Transverse colon (tissue), 4 donors: Measurements from ENCODE around the gene LAMA2. TPM values are rescaled to one million over a fixed set of nuclear protein-coding genes. Genes with fewer than 3 reads are reported as not detected.

Experiments used
- DNase-seq: peaks from one replicate; pipeline ENCODE4 v3.0.0-alpha.2; 2019
- H3K27ac ChIP-seq, 4 donors: fragments of 200-600 bp; sonication (generic); 2 replicates each; pipeline ENCODE4 v1.5.1; 2016 to 2018; ENCODE audit warnings: inconsistent platforms in 4 of 4
- H3K27me3 ChIP-seq: fragments of 200-600 bp; sonication (generic); 2 replicates; pipeline ENCODE4 v1.5.1; 2017; ENCODE audit warnings: inconsistent platforms
- H3K36me3 ChIP-seq, 4 donors: fragments of 200-600 bp; sonication (generic); 2 replicates each; pipeline ENCODE4 v1.5.1; 2017 to 2019; ENCODE audit warnings: inconsistent platforms in 4 of 4
- H3K4me1 ChIP-seq, 4 donors: fragments of 200-600 bp; sonication (generic); 2 replicates each; pipeline ENCODE4 v1.5.1; 2017 to 2020; ENCODE audit warnings: inconsistent platforms in 4 of 4
- H3K4me3 ChIP-seq, 4 donors: fragments of 200-600 bp; sonication (generic); 1 replicate in 1 of 4; 2 replicates in 3 of 4; pipeline versions ENCODE4 v1.5.1 to v1.6.1; 2017 to 2019; ENCODE audit warnings: inconsistent platforms in 4 of 4
- H3K9me3 ChIP-seq, 2 donors: fragments of 200-600 bp; sonication (generic); 2 replicates each; pipeline ENCODE4 v1.5.1; 2017 to 2019; ENCODE audit warnings: inconsistent platforms in 2 of 2
- CTCF ChIP-seq, 5 experiments: fragments of 200-600 bp in 3 of 5; fragments of 450-650 bp in 2 of 5; sonication (generic) in 3 of 5; IDR thresholded peaks; 1 replicate in 2 of 5; 2 replicates in 3 of 5; pipeline ENCODE4 v1.5.1; 2016 to 2017; ENCODE audit warnings: antibody characterized with exemption in 5 of 5, inconsistent platforms in 3 of 5, mild to moderate bottlenecking in 2 of 5, moderate library complexity in 1 of 5
- EP300 ChIP-seq: sonication (generic); formaldehyde crosslinking; IDR thresholded peaks from one replicate; pipeline ENCODE4 v1.6.1; 2017; ENCODE audit warnings: antibody characterized with exemption, low read depth
- POLR2A ChIP-seq: fragments of 450-650 bp; IDR thresholded peaks from one replicate; pipeline ENCODE4 v1.6.1; 2016; ENCODE audit warnings: antibody characterized with exemption, mild to moderate bottlenecking, moderate library complexity
- POLR2AphosphoS5 ChIP-seq, 3 donors: sonication (generic); formaldehyde crosslinking; IDR thresholded peaks; one replicate each; pipeline ENCODE4 v1.6.1; 2016; ENCODE audit warnings: antibody characterized with exemption in 3 of 3
- WGBS, 2 donors: methylation state at CpG; one replicate each; pipeline ENCODE4 v1.1.5; 2018; ENCODE audit warnings: low coverage in 1 of 2; 5-methylcytosine and 5-hydroxymethylcytosine counted together
- in situ Hi-C, 4 donors: fragments of 200-750 bp; cut with MboI; loops; one replicate each; pipeline versions ENCODE4 v1.15.0 to v1.15.1; 2017; ENCODE audit warnings: low sequenced_read_pairs in 3 of 4, low pct_ligation_motif_present in 1 of 4, low pct_unique_long_range_greater_than_20kb in 1 of 4
- intact Hi-C: fragments of 100-400 bp; cut with DNase I; formaldehyde crosslinking; loops from one replicate; pipeline ENCODE4 v1.15.1; 2023; ENCODE audit warnings: low total_unique reads
- total RNA-seq, 4 donors: library from RNA; depleted of rRNA; stranded (reverse); fragments of >200 nt; gene quantifications; one replicate each; pipeline ENCODE4 v1.1.0, GENCODE V29; 2016

LAMA2 gene
- total RNA-seq, 4 donors from 2014 or later = 12.3 to 43.0 (median 32.1) TPM

GRCh38 chr6:129184324-129184723 lies 301.4 kb downstream of the LAMA2 start:
- no peak overlapping the region for H3K27ac ChIP-seq
- no peaks in the 10 kb centered on the region for H3K9me3 ChIP-seq
- in situ Hi-C loops = no loop called here
- no peak for DNase-seq
- 64 to 100% methylated on average over 3 of the region's 3 CpGs for WGBS, 2 donors
- intact Hi-C loops = no loop called here
- H3K4me3 ChIP-seq = no peak overlapping the region
- no peaks in the 10 kb centered on the region for H3K36me3 ChIP-seq
- TF ChIP-seq POLR2AphosphoS5 (IDR thresholded peaks at IDR 0.05) = no peak
- TF ChIP-seq CTCF (IDR thresholded peaks at IDR 0.05) = no peak
- TF ChIP-seq POLR2A = no peak
- TF ChIP-seq EP300 = no peak
- peaks cover 0 to 12% (median 0%) of the 10 kb centered on the region in 4 donors for H3K4me1 ChIP-seq
- H3K27me3 ChIP-seq = no peaks in the 10 kb centered on the region

GRCh38 chr6:129184808-129185366 lies 301.9 kb downstream of the LAMA2 start:
- TF ChIP-seq CTCF (IDR thresholded peaks at IDR 0.05) = no peak
- TF ChIP-seq POLR2A = no peak
- no peak for TF ChIP-seq POLR2AphosphoS5 (IDR thresholded peaks at IDR 0.05)
- TF ChIP-seq EP300 = no peak
- Histone ChIP-seq H3K4me1 (peaks cover 0 to 12% (median 0%) of the 10 kb centered on the region in 4 donors), H3K36me3 (no peaks in the 10 kb centered on the region), H3K4me3 (no peak overlapping the region), H3K27me3 (no peaks in the 10 kb centered on the region), H3K9me3 (no peaks in the 10 kb centered on the region), H3K27ac (no peak overlapping the region)
- intact Hi-C loops = no loop called here
- in situ Hi-C loops = no loop called here
- DNase-seq = no peak
- 84 to 93% methylated on average over 1 of the region's 1 CpG for WGBS, 2 donors

GRCh38 chr6:129186988-129187387 lies 304.1 kb downstream of the LAMA2 start:
- WGBS, 2 donors = 75 to 89% methylated on average over 3 of the region's 3 CpGs

GRCh38 chr6:129188306-129188705 lies 305.4 kb downstream of the LAMA2 start:
- Histone ChIP-seq H3K9me3 (no peaks in the 10 kb centered on the region), H3K4me1 (peaks cover 0 to 10% (median 0%) of the 10 kb centered on the region in 4 donors), H3K4me3 (no peak overlapping the region), H3K36me3 (no peaks in the 10 kb centered on the region), H3K27ac (no peak overlapping the region), H3K27me3 (no peaks in the 10 kb centered on the region)
- in situ Hi-C loops = no loop called here
- TF ChIP-seq POLR2AphosphoS5 (IDR thresholded peaks at IDR 0.05) = no peak
- no peak for TF ChIP-seq EP300
- no peak for TF ChIP-seq POLR2A
- TF ChIP-seq CTCF (IDR thresholded peaks at IDR 0.05) = no peak
- intact Hi-C loops = no loop called here
- 81 to 88% methylated on average over 2 of the region's 2 CpGs for WGBS, 2 donors
- no peak for DNase-seq

More at GRCh38 chr6:129186988-129187387, 304.1 kb downstream of the LAMA2 start:
- Histone ChIP-seq H3K36me3 (no peaks in the 10 kb centered on the region), H3K4me3 (no peak overlapping the region), H3K4me1 (peaks cover 0 to 12% (median 0%) of the 10 kb centered on the region in 4 donors), H3K27me3 (no peaks in the 10 kb centered on the region), H3K9me3 (no peaks in the 10 kb centered on the region), H3K27ac (no peak overlapping the region)
- no peak for TF ChIP-seq CTCF (IDR thresholded peaks at IDR 0.05)
- intact Hi-C loops = loop anchor here (2.0 kb wide), 1 partner anchor 52 kb away; no protein-coding TSS in a partner anchor
- in situ Hi-C loops = no loop called here
- DNase-seq = no peak
